ENCODE measurements around the gene BARHL2. TPM values are rescaled to one million over a fixed set of nuclear protein-coding genes. Genes with fewer than 3 reads are reported as not detected.

Gene BARHL2
- total RNA-seq, 2 donors from 2014 or later, result not detected

GRCh38 chr1:90724926-90725656 lies 8.0 kb upstream of the BARHL2 start:
- no peak overlapping the region for H3K27ac ChIP-seq
- H3K27me3 ChIP-seq (replicated peaks; ENCODE audit: insufficient read depth), result peaks cover 70% of the 10 kb centered on the region
- no peaks in the 10 kb centered on the region for H3K9me3 ChIP-seq
- no peak for TF ChIP-seq CTCF (IDR thresholded peaks at IDR 0.05)
- peak overlapping the region; percentile 48 for H3K4me3 ChIP-seq
- no peaks in the 10 kb centered on the region for H3K36me3 ChIP-seq
- no peak for ATAC-seq (ENCODE audit: insufficient number of reproducible peaks, low FRiP score, low read depth)
- no peak for DNase-seq (ENCODE audit: low spot score)
- peaks cover 11 to 39% of the 10 kb centered on the region in 2 donors for H3K4me1 ChIP-seq (ENCODE audit: control insufficient read depth in 1 of 2, low read depth in 2 of 2)

GRCh38 chr1:90724361-90724760 lies 7.3 kb upstream of the BARHL2 start:
- ATAC-seq (ENCODE audit: insufficient number of reproducible peaks, low FRiP score, low read depth) (no peak), DNase-seq (ENCODE audit: low spot score) (no peak)
- H3K4me3 ChIP-seq, result no peak overlapping the region
- TF ChIP-seq CTCF (IDR thresholded peaks at IDR 0.05), result no peak
- no peak overlapping the region for H3K27ac ChIP-seq
- H3K27me3 ChIP-seq (replicated peaks; ENCODE audit: insufficient read depth), result peaks cover 68% of the 10 kb centered on the region
- H3K4me1 ChIP-seq (ENCODE audit: control insufficient read depth in 1 of 2, low read depth in 2 of 2), result peaks cover 11 to 33% of the 10 kb centered on the region in 2 donors
- no peaks in the 10 kb centered on the region for H3K9me3 ChIP-seq
- no peaks in the 10 kb centered on the region for H3K36me3 ChIP-seq

DNA sequence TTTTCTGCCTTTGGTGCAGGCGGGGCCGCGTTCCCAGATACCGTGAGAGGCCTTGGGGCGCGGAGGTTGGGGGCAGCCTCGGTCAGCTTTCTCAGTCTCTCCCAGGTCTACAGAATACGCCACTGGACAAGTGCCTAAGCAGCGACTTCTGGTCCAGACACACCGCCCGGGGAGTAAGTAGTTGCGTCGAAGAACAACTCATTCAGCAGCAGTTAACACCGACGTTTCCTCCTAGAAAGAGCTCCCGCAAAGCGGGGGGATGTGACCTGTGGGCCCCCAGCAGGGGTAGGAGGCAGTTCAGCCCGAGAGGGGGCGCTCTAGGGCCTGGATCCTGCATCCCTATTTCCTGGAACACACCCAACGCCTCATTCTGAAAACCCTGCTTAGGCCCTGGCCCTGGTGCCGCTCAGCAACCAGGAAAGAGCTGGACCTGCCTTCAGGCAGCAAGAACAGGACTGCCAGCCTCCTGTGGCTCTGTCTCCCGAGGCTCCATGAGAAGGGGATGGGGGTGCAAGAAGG lies 6.5 kb upstream of the BARHL2 start:
- H3K27ac ChIP-seq, result no peak overlapping the region
- H3K27me3 ChIP-seq (replicated peaks; ENCODE audit: insufficient read depth), result peaks cover 67% of the 10 kb centered on the region
- ATAC-seq (ENCODE audit: insufficient number of reproducible peaks, low FRiP score, low read depth) (no peak), DNase-seq (ENCODE audit: low spot score) (no peak)
- peak overlapping the region; percentile 62 for H3K4me3 ChIP-seq
- no peaks in the 10 kb centered on the region for H3K36me3 ChIP-seq
- H3K9me3 ChIP-seq, result no peaks in the 10 kb centered on the region
- TF ChIP-seq CTCF (IDR thresholded peaks at IDR 0.05), result no peak
- peaks cover 12 to 36% of the 10 kb centered on the region in 2 donors for H3K4me1 ChIP-seq (ENCODE audit: control insufficient read depth in 1 of 2, low read depth in 2 of 2)

DNA sequence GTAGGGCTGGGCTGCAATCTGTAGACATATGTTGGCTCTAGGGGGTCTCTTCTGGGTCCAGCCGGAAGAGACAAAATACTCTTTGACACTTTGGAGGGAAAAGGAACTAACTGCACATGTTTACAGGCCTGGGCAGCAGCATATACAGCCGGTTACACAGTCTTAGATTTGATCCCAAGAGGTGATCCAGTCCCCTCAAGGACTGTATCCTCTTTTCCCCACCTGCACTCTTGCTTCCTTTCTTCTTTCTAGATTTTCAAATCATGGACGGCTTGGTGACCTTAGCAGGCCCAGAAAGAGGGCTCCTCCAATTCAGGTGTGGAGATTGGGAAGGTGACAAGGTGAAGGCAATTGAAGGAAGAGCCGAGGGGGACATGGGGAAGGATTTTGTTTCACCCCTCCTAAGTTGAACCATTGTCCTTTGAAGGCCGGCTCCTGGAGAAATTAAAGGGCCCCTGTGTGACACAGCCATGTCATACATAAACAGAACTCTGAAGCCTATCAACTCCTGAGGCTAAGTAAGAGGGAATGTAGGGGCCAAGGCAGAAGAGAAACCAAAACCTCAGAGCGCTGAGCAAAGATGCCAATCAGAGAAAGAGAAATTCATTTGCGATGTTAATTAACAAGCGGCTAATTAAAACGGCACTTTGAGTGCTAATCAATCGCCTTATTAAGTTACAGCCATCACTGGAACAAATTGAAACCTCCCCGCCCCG lies 5.9 kb upstream of the BARHL2 start:
- Histone ChIP-seq H3K4me1 (ENCODE audit: control insufficient read depth in 1 of 2, low read depth in 2 of 2) (peaks cover 15 to 42% of the 10 kb centered on the region in 2 donors), H3K27me3 (replicated peaks; ENCODE audit: insufficient read depth) (peaks cover 67% of the 10 kb centered on the region), H3K27ac (no peak overlapping the region), H3K9me3 (no peaks in the 10 kb centered on the region), H3K36me3 (no peaks in the 10 kb centered on the region), H3K4me3 (peak overlapping the region; percentile 62)
- DNase-seq (ENCODE audit: low spot score) (no peak), ATAC-seq (ENCODE audit: insufficient number of reproducible peaks, low FRiP score, low read depth) (no peak)
- TF ChIP-seq CTCF (IDR thresholded peaks at IDR 0.05), result no peak

Data from thoracic aorta (tissue), 2 donors.